Mucosa of stomach (tissue), 1 donor: ENCODE measurements around the gene SLC25A51.
"Not testable (repeated sequence)": the region's sequence is repeated elsewhere in the genome, so short reads cannot be mapped to it uniquely, and the experiment has no call there.

Source experiments
- H3K27me3 ChIP-seq: one replicate; pipeline ENCODE4 v1.7.0; 2013; ENCODE audit warnings: mild to moderate bottlenecking, low read length; ENCODE audit not compliant: control insufficient read depth, insufficient read depth
- H3K36me3 ChIP-seq: one replicate; pipeline ENCODE4 v1.7.0; 2013; ENCODE audit warnings: low read length; ENCODE audit not compliant: control insufficient read depth, insufficient read depth
- H3K4me1 ChIP-seq: one replicate; pipeline ENCODE4 v1.7.0; 2013; ENCODE audit warnings: mild to moderate bottlenecking, low read length; ENCODE audit not compliant: control insufficient read depth, insufficient read depth
- H3K4me3 ChIP-seq: one replicate; pipeline ENCODE4 v1.7.0; 2013; ENCODE audit warnings: low read length
- H3K9ac ChIP-seq: one replicate; pipeline ENCODE4 v1.7.0; 2013; ENCODE audit warnings: mild to moderate bottlenecking, low read length, moderate library complexity
- H3K9me3 ChIP-seq: one replicate; pipeline ENCODE4 v1.7.0; 2013; ENCODE audit warnings: mild to moderate bottlenecking, low read length, moderate library complexity; ENCODE audit not compliant: control insufficient read depth
- donor health status: Pancreatic carcinoma.

SLC25A51 gene

GRCh38 chr9:37887977-37888583, 15.8 kb downstream of the SLC25A51 start:
- not testable (repeated sequence) for H3K9me3 ChIP-seq, H3K36me3 ChIP-seq, H3K4me3 ChIP-seq, H3K9ac ChIP-seq, H3K4me1 ChIP-seq, H3K27me3 ChIP-seq

GRCh38 chr9:37880916-37881479, 22.9 kb downstream of the SLC25A51 start:
- Histone ChIP-seq H3K36me3 (no peaks in the 10 kb centered on the region), H3K9me3 (no peaks in the 10 kb centered on the region), H3K27me3 (no peaks in the 10 kb centered on the region), H3K4me3 (no peak overlapping the region), H3K9ac (no peak overlapping the region), H3K4me1 (no peaks in the 10 kb centered on the region)

DNA sequence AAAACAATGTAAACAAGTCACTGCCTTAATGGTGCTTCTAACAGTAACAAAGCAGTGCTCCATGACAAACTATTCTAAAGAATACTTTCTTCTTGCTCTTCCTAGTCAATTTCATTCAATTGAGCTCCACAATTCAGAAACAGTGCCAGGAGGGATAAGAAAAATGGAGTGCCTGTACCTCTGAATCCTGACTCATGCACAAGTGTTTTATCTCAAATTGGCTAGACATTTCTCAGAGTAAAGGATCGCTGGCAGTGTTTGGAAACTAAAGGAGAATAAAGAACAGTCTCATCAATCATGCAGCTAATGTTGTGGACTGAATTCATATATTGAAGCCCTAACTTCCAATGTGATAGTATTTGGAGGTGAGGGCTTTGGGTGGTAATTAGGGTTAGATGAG, 27.6 kb downstream of the SLC25A51 start:
- Histone ChIP-seq H3K9ac (no peak overlapping the region), H3K36me3 (no peaks in the 10 kb centered on the region), H3K4me3 (no peak overlapping the region), H3K4me1 (no peaks in the 10 kb centered on the region), H3K27me3 (no peaks in the 10 kb centered on the region), H3K9me3 (no peaks in the 10 kb centered on the region)

DNA sequence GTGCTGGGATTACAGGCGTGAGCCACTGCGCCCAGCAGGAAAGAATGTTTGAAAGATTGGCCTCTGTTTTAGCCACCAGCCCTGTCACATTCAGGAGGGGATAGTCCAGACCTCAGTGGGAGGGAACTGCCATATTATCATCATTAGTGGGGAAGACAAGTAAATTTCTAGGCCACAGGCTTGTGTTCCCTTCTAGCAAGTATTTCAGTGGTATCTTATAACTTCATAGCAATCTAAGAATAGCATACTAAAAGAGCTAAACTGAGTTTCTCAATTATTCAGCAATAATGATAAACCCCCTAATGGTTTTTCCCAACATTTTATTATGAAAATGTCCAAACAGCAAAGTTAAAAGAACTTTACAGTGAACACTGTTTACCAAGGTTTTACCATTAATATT, 30.0 kb downstream of the SLC25A51 start:
- Histone ChIP-seq H3K4me1 (no peaks in the 10 kb centered on the region), H3K4me3 (no peak overlapping the region), H3K9ac (no peak overlapping the region), H3K36me3 (no peaks in the 10 kb centered on the region), H3K27me3 (no peaks in the 10 kb centered on the region), H3K9me3 (no peaks in the 10 kb centered on the region)

- H3K9ac ChIP-seq = no peak overlapping the region
- no peaks in the 10 kb centered on the region for H3K27me3 ChIP-seq
- H3K4me1 ChIP-seq = no peaks in the 10 kb centered on the region
- H3K36me3 ChIP-seq = no peaks in the 10 kb centered on the region
- H3K9me3 ChIP-seq = no peaks in the 10 kb centered on the region
- H3K4me3 ChIP-seq = no peak overlapping the region
These were observed 33.1 kb downstream of the SLC25A51 start for GRCh38 chr9:37870799-37871176.

DNA sequence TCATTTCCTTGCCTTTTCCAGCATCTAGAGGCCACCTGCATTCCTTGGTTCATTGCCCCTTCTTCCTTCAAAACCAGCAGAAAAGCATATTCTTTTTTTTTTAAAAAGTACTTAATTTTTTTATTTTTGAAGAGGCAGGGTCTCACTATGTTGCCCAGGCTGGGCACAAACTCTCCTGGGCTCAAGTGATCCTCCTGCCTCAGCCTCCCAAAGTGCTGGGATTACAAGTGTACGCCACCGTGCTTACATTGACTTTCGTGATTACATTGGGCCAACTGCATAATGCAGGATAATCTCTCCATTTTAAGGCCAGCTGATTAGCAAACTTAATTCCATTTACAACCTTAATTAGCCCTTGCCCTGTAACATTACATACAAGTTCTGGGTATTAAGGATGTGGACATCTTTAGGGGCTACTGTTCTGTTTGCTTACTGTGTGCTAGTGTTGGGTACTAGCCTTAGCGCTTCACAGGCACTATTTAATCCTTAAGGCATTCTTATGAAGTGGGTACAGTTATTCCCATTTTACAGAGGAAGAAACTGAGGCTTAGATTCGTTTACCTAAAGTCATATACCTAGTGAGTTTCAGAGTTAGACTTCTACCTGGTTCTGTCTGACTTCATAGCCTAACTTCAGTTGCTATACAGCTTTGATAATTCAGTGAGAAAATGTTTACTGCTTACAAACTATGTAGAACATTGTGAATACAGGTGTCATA, 33.7 kb downstream of the SLC25A51 start:
- H3K27me3 ChIP-seq = no peaks in the 10 kb centered on the region
- H3K4me1 ChIP-seq = no peaks in the 10 kb centered on the region
- H3K9ac ChIP-seq = no peak overlapping the region
- H3K9me3 ChIP-seq = no peaks in the 10 kb centered on the region
- no peaks in the 10 kb centered on the region for H3K36me3 ChIP-seq
- no peak overlapping the region for H3K4me3 ChIP-seq

DNA sequence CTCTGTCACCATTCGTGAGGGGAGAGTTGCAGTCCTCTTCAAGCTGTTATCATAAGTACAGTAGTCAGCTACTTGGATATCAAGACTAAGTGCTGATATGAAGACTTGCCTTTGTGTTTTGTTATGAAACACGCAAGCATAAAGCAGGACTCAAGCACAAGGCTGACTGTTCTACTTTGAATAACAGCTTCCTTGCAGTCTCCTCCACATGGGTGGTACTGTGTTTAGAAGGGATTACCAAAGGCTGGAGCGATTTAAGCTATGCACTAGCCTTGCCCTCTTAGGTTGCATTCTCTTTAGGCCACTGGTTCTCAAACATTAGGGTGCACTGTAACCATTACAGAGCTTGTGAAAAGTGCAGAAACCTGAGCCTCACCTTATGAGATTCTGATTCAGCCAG, 41.4 kb downstream of the SLC25A51 start:
- Histone ChIP-seq H3K4me3 (no peak overlapping the region), H3K9ac (no peak overlapping the region), H3K36me3 (no peaks in the 10 kb centered on the region), H3K9me3 (no peaks in the 10 kb centered on the region), H3K27me3 (no peaks in the 10 kb centered on the region), H3K4me1 (no peaks in the 10 kb centered on the region)

DNA sequence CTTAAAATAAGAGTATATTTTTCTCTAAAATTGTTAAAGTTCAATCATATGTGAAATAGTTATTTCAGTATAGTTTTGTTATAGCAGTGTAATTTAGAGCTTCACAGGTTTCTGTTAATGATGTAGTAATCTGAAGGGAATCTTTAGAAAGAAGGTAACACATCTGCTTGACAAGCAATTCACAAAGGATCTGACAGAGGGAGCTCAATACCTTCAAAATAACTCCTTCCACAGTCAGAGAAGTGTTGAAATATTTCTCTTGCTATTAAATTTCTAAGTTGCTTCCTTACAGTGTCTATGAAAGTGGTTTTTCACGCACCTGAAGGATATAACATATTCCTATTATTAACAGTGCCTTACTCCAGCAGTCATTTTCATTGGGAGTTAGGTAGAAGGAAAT, 44.9 kb downstream of the SLC25A51 start:
- Histone ChIP-seq H3K4me3 (no peak overlapping the region), H3K9me3 (no peaks in the 10 kb centered on the region), H3K27me3 (no peaks in the 10 kb centered on the region), H3K9ac (no peak overlapping the region), H3K36me3 (no peaks in the 10 kb centered on the region), H3K4me1 (no peaks in the 10 kb centered on the region)

GRCh38 chr9:37856551-37856950, 47.4 kb downstream of the SLC25A51 start:
- Histone ChIP-seq H3K9ac (no peak overlapping the region), H3K36me3 (no peaks in the 10 kb centered on the region), H3K4me3 (no peak overlapping the region)

GRCh38 chr9:37852222-37852621, 51.7 kb downstream of the SLC25A51 start:
- H3K36me3 ChIP-seq = no peaks in the 10 kb centered on the region
- H3K27me3 ChIP-seq = no peaks in the 10 kb centered on the region
- no peak overlapping the region for H3K4me3 ChIP-seq
- H3K9me3 ChIP-seq = no peaks in the 10 kb centered on the region
- no peak overlapping the region for H3K9ac ChIP-seq
- H3K4me1 ChIP-seq = no peaks in the 10 kb centered on the region

More at GRCh38 chr9:37856551-37856950, 47.4 kb downstream of the SLC25A51 start:
- H3K4me1 ChIP-seq = no peaks in the 10 kb centered on the region
- no peaks in the 10 kb centered on the region for H3K9me3 ChIP-seq
- no peaks in the 10 kb centered on the region for H3K27me3 ChIP-seq

GRCh38 chr9:37840560-37841194, 63.2 kb downstream of the SLC25A51 start:
- Histone ChIP-seq H3K36me3 (no peaks in the 10 kb centered on the region), H3K9me3 (no peaks in the 10 kb centered on the region), H3K9ac (no peak overlapping the region), H3K4me3 (no peak overlapping the region), H3K27me3 (no peaks in the 10 kb centered on the region), H3K4me1 (no peaks in the 10 kb centered on the region)
